ENCODE results near the gene DDX56. TPM values are rescaled to one million over a fixed set of nuclear protein-coding genes. Genes with fewer than 3 reads are reported as not detected.

Gene DDX56
- total and polyA plus RNA-seq, 9 of the 15 experiments (the other 6 are each of a cell fraction or from before 2014, with no cell fraction given): 33.0 to 145 (median 102) TPM

- TF ChIP-seq MNT (conservative IDR thresholded peaks at IDR 0.05) (peak; percentile 62 to 84; a peak in 3 of 4 replicates), E2F8 (IDR thresholded peaks at IDR 0.05; ENCODE audit: low read depth, partially characterized antibody) (peak; percentile 86), ZNF165 (CRISPR knock-in tag; IDR thresholded peaks at IDR 0.05; ENCODE audit: borderline replicate concordance) (no peak), HMGN3 (IDR thresholded peaks at IDR 0.05; ENCODE audit: borderline replicate concordance, extremely low read depth, insufficient read length, low read depth, low read length) (peak; percentile 88), HEY1 (CRISPR knock-in tag; IDR thresholded peaks at IDR 0.05; ENCODE audit: borderline replicate concordance) (no peak), ZNF764 (CRISPR knock-in tag; IDR thresholded peaks at IDR 0.05; ENCODE audit: low read depth) (no peak), BDP1 (IDR thresholded peaks at IDR 0.05; ENCODE audit: insufficient read depth, insufficient read length) (no peak), ZFP91 (CRISPR knock-in tag; IDR thresholded peaks at IDR 0.05) (no peak), SRF (CRISPR knock-in tag; IDR thresholded peaks at IDR 0.05) (peak in 1 of 2 experiments; percentile 58; a peak in 2 of 4 replicates), KLF1 (tag; IDR thresholded peaks at IDR 0.05) (peak; percentile 57; the same call in 1 of the 2 replicates), ETV6 (IDR thresholded peaks at IDR 0.05; ENCODE audit: borderline replicate concordance in 1 of 2, low read depth in 2 of 2, low read length in 1 of 2) (no peak), ETV6 (CRISPR knock-in tag; IDR thresholded peaks at IDR 0.05; ENCODE audit: borderline replicate concordance) (0 out of 2 replicates have a peak, but pooled peaks have one; percentile 62), FUS (optimal IDR thresholded peaks at IDR 0.05; ENCODE audit: low read depth, low read length) (peak; percentile 72), ZNF354B (CRISPR knock-in tag; IDR thresholded peaks at IDR 0.05) (no peak), ZSCAN29 (IDR thresholded peaks at IDR 0.05) (no peak), RBM17 (IDR thresholded peaks at IDR 0.05; ENCODE audit: borderline replicate concordance, low read depth, low read length) (no peak), ZNF280A (IDR thresholded peaks at IDR 0.05; ENCODE audit: low read depth, partially characterized antibody) (no peak), EP400 (IDR thresholded peaks at IDR 0.05) (peak; percentile 93; the same call in 1 of the 2 replicates), ZNF695 (CRISPR knock-in tag; IDR thresholded peaks at IDR 0.05) (no peak), ZNF431 (CRISPR knock-in tag; IDR thresholded peaks at IDR 0.05) (no peak)
These were observed 32.8 kb upstream of the DDX56 start, which contains the start of gene OGDH (continued) for GRCh38 chr7:44606341-44607140.
